HCT116 (cell line): ENCODE data around the gene PRORP. TPM values are rescaled to one million over a fixed set of nuclear protein-coding genes. Genes with fewer than 3 reads are reported as not detected.

Experiments used
- ATAC-seq: fragments of 200-7000 bp; cut with Tn5 transposase; 2 replicates; pipeline ENCODE4 v1.9.1; 2020; ENCODE audit warnings: mild to moderate bottlenecking, moderate library complexity
- BruUV-seq: library from RNA; stranded (reverse); fragments of 400-500 nt; replicated peaks from 2 replicates; lab custom pipeline; 2021; lab: Mats Ljungman, UMichigan
- CTCF ChIA-PET: fragments of 300-600 bp; sonication (Branson Sonifier 250); formaldehyde crosslinking; loops from one replicate; lab custom pipeline; 2021; ENCODE audit warnings: antibody characterized with exemption; lab: Charles Lee
- POLR2A ChIA-PET: fragments of 300-600, 350-600 bp; sonication (Branson Sonifier 250); formaldehyde crosslinking; loops from one replicate; lab custom pipeline; 2021; ENCODE audit warnings: antibody characterized with exemption; lab: Charles Lee
- RAD21 ChIA-PET, 2 experiments: fragments of 300-600 bp; sonication (Branson Sonifier 250); formaldehyde crosslinking; loops; one replicate each; lab custom pipeline; 2023; ENCODE audit warnings: low total read pairs in 2 of 2; ENCODE audit not compliant: uncharacterized antibody in 2 of 2, unreplicated experiment in 2 of 2, low non-redundant PET in 1 of 2; lab: Charles Lee
- DNase-seq: peaks from one replicate; pipeline ENCODE4 v3.0.0-alpha.2; 2010; ENCODE audit warnings: low read depth, low spot score
- H2AFZ ChIP-seq: fragments of 200-600 bp; shearing (Covaris generic), sonication (generic); 2 replicates; pipeline ENCODE4 v1.6.1; 2017; ENCODE audit warnings: low read depth, mixed run types, mixed read lengths, antibody characterized with exemption, low read length; ENCODE audit not compliant: poor library complexity, severe bottlenecking
- H3K27ac ChIP-seq: 2 replicates; pipeline ENCODE4 v1.5.1; 2012; ENCODE audit warnings: low read depth, low read length
- H3K27me3 ChIP-seq: fragments of 200-600 bp; sonication (generic); 2 replicates; pipeline ENCODE4 v1.6.1; 2016; ENCODE audit warnings: mixed run types, low read length, mixed read lengths; ENCODE audit not compliant: insufficient read depth
- H3K36me3 ChIP-seq, 2 experiments: fragments of 200-500 bp in 1 of 2; fragments of 200-600 bp in 1 of 2; sonication (Bioruptor generic) in 1 of 2; sonication (generic) in 1 of 2; 2 replicates each; pipeline versions ENCODE4 v1.5.1 to v1.6.1; 2014 to 2016; ENCODE audit warnings: low read length in 2 of 2, inconsistent platforms in 1 of 2, mixed read lengths in 1 of 2, mixed run types in 1 of 2; ENCODE audit not compliant: insufficient read depth in 2 of 2, control insufficient read depth in 1 of 2
- H3K4me1 ChIP-seq, 2 experiments: fragments of 200-600 bp in 1 of 2; sonication (generic) in 1 of 2; 2 replicates each; pipeline versions ENCODE4 v1.5.1 to v1.6.1; 2012 to 2017; ENCODE audit warnings: low read length in 2 of 2, inconsistent platforms in 1 of 2, mild to moderate bottlenecking in 1 of 2, mixed read lengths in 1 of 2, mixed run types in 1 of 2, moderate library complexity in 1 of 2; ENCODE audit not compliant: insufficient read depth in 2 of 2, control insufficient read depth in 1 of 2
- H3K4me2 ChIP-seq: fragments of 200-600 bp; sonication (generic); 2 replicates; pipeline ENCODE4 v1.6.1; 2017; ENCODE audit warnings: mixed run types, low read length, mixed read lengths
- H3K4me3 ChIP-seq, 2 experiments: fragments of 200-600 bp in 1 of 2; sonication (generic) in 1 of 2; replicated peaks in 1 of 2; 2 replicates each; pipeline ENCODE4 v1.5.1; 2011 to 2016; ENCODE audit warnings: low read length in 2 of 2, control low read depth in 1 of 2, low read depth in 1 of 2, mild to moderate bottlenecking in 1 of 2, mixed read lengths in 1 of 2, mixed run types in 1 of 2
- H3K79me2 ChIP-seq: fragments of 200-600 bp; sonication (generic); 2 replicates; pipeline ENCODE4 v1.6.1; 2017; ENCODE audit warnings: mild to moderate bottlenecking, mixed run types, low read length, moderate library complexity, mixed read lengths; ENCODE audit not compliant: insufficient read depth
- H3K9ac ChIP-seq: fragments of 200-600 bp; sonication (generic); 2 replicates; pipeline ENCODE4 v1.6.1; 2016; ENCODE audit warnings: low read length, mixed read lengths
- H3K9me2 ChIP-seq: fragments of 200-600 bp; sonication (generic), shearing (Covaris generic); 2 replicates; pipeline ENCODE4 v1.6.1; 2017; ENCODE audit warnings: mixed run types, mild to moderate bottlenecking, moderate library complexity; ENCODE audit not compliant: insufficient read depth
- H3K9me3 ChIP-seq, 2 experiments: fragments of 200-500 bp in 1 of 2; fragments of 200-600 bp in 1 of 2; sonication (Bioruptor generic) in 1 of 2; sonication (generic) in 1 of 2; 2 replicates each; pipeline ENCODE4 v1.6.1; 2014 to 2017; ENCODE audit warnings: low read length in 2 of 2, mixed read lengths in 2 of 2, inconsistent platforms in 1 of 2, low read depth in 1 of 2, mild to moderate bottlenecking in 1 of 2, mixed run types in 1 of 2, moderate library complexity in 1 of 2; ENCODE audit not compliant: control insufficient read depth in 1 of 2, insufficient read depth in 1 of 2
- H4K20me1 ChIP-seq: fragments of 200-600 bp; sonication (generic), shearing (Covaris generic); 2 replicates; pipeline ENCODE4 v1.6.1; 2017; ENCODE audit warnings: mixed run types, mild to moderate bottlenecking, moderate library complexity; ENCODE audit not compliant: insufficient read depth
- CBX3 ChIP-seq: IDR thresholded peaks from 2 replicates; pipeline ENCODE4 v1.6.1; 2012; ENCODE audit warnings: low read depth
- CEBPB ChIP-seq: IDR thresholded peaks from 2 replicates; pipeline ENCODE4 v1.6.1; 2012; ENCODE audit warnings: low read depth
- EGR1 ChIP-seq: IDR thresholded peaks from 2 replicates; pipeline ENCODE4 v1.6.1; 2012; ENCODE audit warnings: low read depth
- ELF1 ChIP-seq: IDR thresholded peaks from 2 replicates; pipeline ENCODE4 v1.6.1; 2012; ENCODE audit warnings: low read depth, borderline replicate concordance
- EZH2phosphoT487 ChIP-seq: fragments of 200-600 bp; IDR thresholded peaks from 2 replicates; pipeline ENCODE4 v1.6.1; 2018; ENCODE audit warnings: antibody characterized with exemption, borderline replicate concordance
- FOSL1 ChIP-seq: IDR thresholded peaks from 2 replicates; pipeline ENCODE4 v1.6.1; 2012; ENCODE audit warnings: low read depth
- JUND ChIP-seq: IDR thresholded peaks from 2 replicates; pipeline ENCODE4 v1.6.1; 2012
- POLR2A ChIP-seq: IDR thresholded peaks from 2 replicates; pipeline ENCODE4 v1.7.0; 2011; ENCODE audit warnings: borderline replicate concordance; ENCODE audit not compliant: insufficient read depth, insufficient read length; ENCODE audit errors: extremely low read depth
- POLR2AphosphoS5 ChIP-seq: IDR thresholded peaks from 2 replicates; pipeline ENCODE4 v1.6.1; 2011; ENCODE audit warnings: mild to moderate bottlenecking, low read depth, low read length, moderate library complexity
- SIN3A ChIP-seq: IDR thresholded peaks from 2 replicates; pipeline ENCODE4 v1.6.1; 2012; ENCODE audit warnings: low read depth
- SP1 ChIP-seq: IDR thresholded peaks from 2 replicates; pipeline ENCODE4 v1.6.1; 2012; ENCODE audit warnings: low read depth
- TCF7L2 ChIP-seq: IDR thresholded peaks from 2 replicates; pipeline ENCODE4 v1.7.0; 2011; ENCODE audit warnings: borderline replicate concordance, inconsistent platforms; ENCODE audit not compliant: insufficient read depth, insufficient read length; ENCODE audit errors: extremely low read depth
- YY1 ChIP-seq: IDR thresholded peaks from 2 replicates; pipeline ENCODE4 v1.6.1; 2011; ENCODE audit warnings: low read length, low read depth, moderate library complexity, mild to moderate bottlenecking; ENCODE audit not compliant: insufficient replicate concordance; ENCODE audit errors: extremely low read depth
- ZFX ChIP-seq: fragments of 450-650 bp; IDR thresholded peaks from 2 replicates; pipeline ENCODE4 v1.6.1; 2017
- ZNF274 ChIP-seq: fragments of 200-500 bp; sonication (Bioruptor generic); IDR thresholded peaks from 2 replicates; pipeline ENCODE4 v1.6.1; 2014; ENCODE audit warnings: mild to moderate bottlenecking, low read depth, low read length, inconsistent platforms
- intact Hi-C: fragments of 100-400 bp; cut with micrococcal nuclease; formaldehyde crosslinking; loops from 2 replicates; pipeline ENCODE4 v1.10.0; 2022
- total RNA-seq: library from RNA; stranded (reverse); gene quantifications from one replicate; pipeline ENCODE4 v1.2.1, GENCODE V29; 2021; ENCODE audit not compliant: unreplicated experiment
- TF ChIP-seq, protein P1 (sequence below): IDR thresholded peaks from 2 replicates; pipeline ENCODE4 v1.6.1; 2012; ENCODE audit warnings: low read depth
- TF ChIP-seq, protein P2 (sequence below), 3 experiments: fragments of 200-600 bp in 1 of 3; sonication (generic) in 1 of 3; IDR thresholded peaks in 2 of 3; conservative IDR thresholded peaks in 1 of 3; 2 replicates each; pipeline ENCODE4 v1.5.1; 2012 to 2017; ENCODE audit warnings: low read depth in 2 of 3, low read length in 2 of 3, antibody characterized with exemption in 1 of 3, borderline replicate concordance in 1 of 3, control low read depth in 1 of 3, mild to moderate bottlenecking in 1 of 3, mixed read lengths in 1 of 3, mixed run types in 1 of 3, moderate library complexity in 1 of 3; ENCODE audit not compliant: insufficient read depth in 1 of 3
- TF ChIP-seq, protein P3 (sequence below): IDR thresholded peaks from 2 replicates; pipeline ENCODE4 v1.6.1; 2012
- TF ChIP-seq, protein P4 (sequence below): IDR thresholded peaks from 2 replicates; pipeline ENCODE4 v1.6.1; 2012

PRORP gene
- total RNA-seq, 1 experiment from 2014 or later = 28.0 TPM

DNA sequence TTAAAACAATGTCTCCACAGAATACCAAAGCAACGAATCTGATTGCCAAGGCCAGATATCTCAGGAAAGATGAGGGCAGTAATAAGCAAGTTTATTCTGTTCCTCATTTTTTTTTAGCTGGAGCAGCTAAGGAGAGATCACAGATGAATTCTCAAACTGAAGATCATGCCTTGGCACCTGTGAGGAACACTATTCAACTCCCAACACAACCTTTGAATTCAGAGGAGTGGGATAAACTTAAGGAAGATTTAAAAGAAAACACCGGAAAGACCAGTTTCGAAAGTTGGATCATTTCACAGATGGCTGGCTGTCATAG, 994 bp downstream of the PRORP start:
- H3K9ac ChIP-seq = peak overlapping the region; percentile 82
- BruUV-seq = no TSS peak
- POLR2A ChIA-PET = no interaction called here
- H3K79me2 ChIP-seq = peaks cover 11% of the 10 kb centered on the region
- intact Hi-C loops = loop anchor here (10.0 kb wide), 1 partner anchor 691 kb away; no protein-coding TSS in a partner anchor
- H3K4me1 ChIP-seq = peaks cover 6 to 23% of the 10 kb centered on the region in 2 experiments
- TF ChIP-seq ZNF274 = no peak
- no peak for TF ChIP-seq YY1
- no peak for TF ChIP-seq SIN3A
- no peak for TF ChIP-seq ELF1
- no peak for TF ChIP-seq JUND
- TF ChIP-seq POLR2AphosphoS5 = no peak
- TF ChIP-seq, protein P1, sequence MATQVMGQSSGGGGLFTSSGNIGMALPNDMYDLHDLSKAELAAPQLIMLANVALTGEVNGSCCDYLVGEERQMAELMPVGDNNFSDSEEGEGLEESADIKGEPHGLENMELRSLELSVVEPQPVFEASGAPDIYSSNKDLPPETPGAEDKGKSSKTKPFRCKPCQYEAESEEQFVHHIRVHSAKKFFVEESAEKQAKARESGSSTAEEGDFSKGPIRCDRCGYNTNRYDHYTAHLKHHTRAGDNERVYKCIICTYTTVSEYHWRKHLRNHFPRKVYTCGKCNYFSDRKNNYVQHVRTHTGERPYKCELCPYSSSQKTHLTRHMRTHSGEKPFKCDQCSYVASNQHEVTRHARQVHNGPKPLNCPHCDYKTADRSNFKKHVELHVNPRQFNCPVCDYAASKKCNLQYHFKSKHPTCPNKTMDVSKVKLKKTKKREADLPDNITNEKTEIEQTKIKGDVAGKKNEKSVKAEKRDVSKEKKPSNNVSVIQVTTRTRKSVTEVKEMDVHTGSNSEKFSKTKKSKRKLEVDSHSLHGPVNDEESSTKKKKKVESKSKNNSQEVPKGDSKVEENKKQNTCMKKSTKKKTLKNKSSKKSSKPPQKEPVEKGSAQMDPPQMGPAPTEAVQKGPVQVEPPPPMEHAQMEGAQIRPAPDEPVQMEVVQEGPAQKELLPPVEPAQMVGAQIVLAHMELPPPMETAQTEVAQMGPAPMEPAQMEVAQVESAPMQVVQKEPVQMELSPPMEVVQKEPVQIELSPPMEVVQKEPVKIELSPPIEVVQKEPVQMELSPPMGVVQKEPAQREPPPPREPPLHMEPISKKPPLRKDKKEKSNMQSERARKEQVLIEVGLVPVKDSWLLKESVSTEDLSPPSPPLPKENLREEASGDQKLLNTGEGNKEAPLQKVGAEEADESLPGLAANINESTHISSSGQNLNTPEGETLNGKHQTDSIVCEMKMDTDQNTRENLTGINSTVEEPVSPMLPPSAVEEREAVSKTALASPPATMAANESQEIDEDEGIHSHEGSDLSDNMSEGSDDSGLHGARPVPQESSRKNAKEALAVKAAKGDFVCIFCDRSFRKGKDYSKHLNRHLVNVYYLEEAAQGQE = no peak
- TF ChIP-seq FOSL1 = no peak
- no peak for TF ChIP-seq EGR1
- TF ChIP-seq ZFX = no peak
- TF ChIP-seq, protein P2, sequence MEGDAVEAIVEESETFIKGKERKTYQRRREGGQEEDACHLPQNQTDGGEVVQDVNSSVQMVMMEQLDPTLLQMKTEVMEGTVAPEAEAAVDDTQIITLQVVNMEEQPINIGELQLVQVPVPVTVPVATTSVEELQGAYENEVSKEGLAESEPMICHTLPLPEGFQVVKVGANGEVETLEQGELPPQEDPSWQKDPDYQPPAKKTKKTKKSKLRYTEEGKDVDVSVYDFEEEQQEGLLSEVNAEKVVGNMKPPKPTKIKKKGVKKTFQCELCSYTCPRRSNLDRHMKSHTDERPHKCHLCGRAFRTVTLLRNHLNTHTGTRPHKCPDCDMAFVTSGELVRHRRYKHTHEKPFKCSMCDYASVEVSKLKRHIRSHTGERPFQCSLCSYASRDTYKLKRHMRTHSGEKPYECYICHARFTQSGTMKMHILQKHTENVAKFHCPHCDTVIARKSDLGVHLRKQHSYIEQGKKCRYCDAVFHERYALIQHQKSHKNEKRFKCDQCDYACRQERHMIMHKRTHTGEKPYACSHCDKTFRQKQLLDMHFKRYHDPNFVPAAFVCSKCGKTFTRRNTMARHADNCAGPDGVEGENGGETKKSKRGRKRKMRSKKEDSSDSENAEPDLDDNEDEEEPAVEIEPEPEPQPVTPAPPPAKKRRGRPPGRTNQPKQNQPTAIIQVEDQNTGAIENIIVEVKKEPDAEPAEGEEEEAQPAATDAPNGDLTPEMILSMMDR (IDR thresholded peaks at IDR 0.05 in 2 of 3, conservative IDR thresholded peaks at IDR 0.05 in 1 of 3; ENCODE audit: borderline replicate concordance in 1 of 3, insufficient read depth in 1 of 3, low read depth in 2 of 3, low read length in 2 of 3) = no peak
- TF ChIP-seq TCF7L2 = no peak
- TF ChIP-seq, protein P3, sequence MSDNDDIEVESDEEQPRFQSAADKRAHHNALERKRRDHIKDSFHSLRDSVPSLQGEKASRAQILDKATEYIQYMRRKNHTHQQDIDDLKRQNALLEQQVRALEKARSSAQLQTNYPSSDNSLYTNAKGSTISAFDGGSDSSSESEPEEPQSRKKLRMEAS = no peak
- TF ChIP-seq EZH2phosphoT487 = no peak
- no peak for TF ChIP-seq POLR2A
- TF ChIP-seq, protein P4, sequence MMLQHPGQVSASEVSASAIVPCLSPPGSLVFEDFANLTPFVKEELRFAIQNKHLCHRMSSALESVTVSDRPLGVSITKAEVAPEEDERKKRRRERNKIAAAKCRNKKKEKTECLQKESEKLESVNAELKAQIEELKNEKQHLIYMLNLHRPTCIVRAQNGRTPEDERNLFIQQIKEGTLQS = no peak
- TF ChIP-seq SP1 = no peak
- TF ChIP-seq CEBPB = no peak
- no peak for TF ChIP-seq CBX3
- TF ChIP-seq, all 23 proteins: peak for 0
- Histone ChIP-seq H3K27me3 (no peaks in the 10 kb centered on the region), H3K27ac (no peak overlapping the region), H3K36me3 (no peaks in the 10 kb centered on the region), H2AFZ (no peak overlapping the region), H3K9me2 (no peaks in the 10 kb centered on the region), H3K9me3 (no peaks in the 10 kb centered on the region), H4K20me1 (no peaks in the 10 kb centered on the region), H3K4me2 (peak overlapping the region; percentile 82), H3K4me3 (peak overlapping the region; percentile 81 to 91)
- ChIA-PET CTCF (no interaction called here), RAD21 (no interaction called here)
- DNase-seq (no peak), ATAC-seq (no peak)
